Measurements from ENCODE around the gene PEX14.

- TF ChIP-seq CTCF (IDR thresholded peaks at IDR 0.05; ENCODE audit: insufficient read depth, low read length, poor library complexity, severe bottlenecking) (no peak), EZH2phosphoT487 (conservative IDR thresholded peaks at IDR 0.05; ENCODE audit: low read length) (no peak)
Observed at GRCh38 chr1:10656431-10656830, 181.7 kb downstream of the PEX14 start.
